HG03108 (cell line): ENCODE results near the gene ADK.

ENCODE experiments used
- ATAC-seq: cut with Tn5 transposase; IDR thresholded peaks from one replicate; pipeline ENCODE4 v1.9.1; 2021; ENCODE audit warnings: moderate library complexity; ENCODE audit not compliant: unreplicated experiment

The ADK gene

DNA sequence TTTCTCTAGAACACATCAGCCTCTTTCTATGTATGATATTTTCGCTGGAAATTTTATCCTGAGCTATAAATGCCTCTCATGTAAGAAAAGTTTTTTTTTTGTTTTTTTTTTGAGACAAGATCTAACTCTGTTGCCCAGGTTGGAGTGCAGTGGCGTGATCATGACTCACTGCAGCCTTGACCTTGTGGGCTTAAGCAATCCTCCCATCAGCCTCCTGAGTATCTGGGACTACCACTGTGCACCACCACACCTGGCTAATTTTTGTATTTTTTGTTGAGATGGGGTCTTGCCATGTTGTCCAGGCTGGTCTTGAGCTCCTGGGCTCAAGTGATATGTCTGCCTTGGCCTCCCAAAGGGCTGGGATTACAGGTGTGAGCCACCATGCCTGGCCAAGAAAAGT, 80.4 kb downstream of the ADK start:
- ATAC-seq, result no peak

DNA sequence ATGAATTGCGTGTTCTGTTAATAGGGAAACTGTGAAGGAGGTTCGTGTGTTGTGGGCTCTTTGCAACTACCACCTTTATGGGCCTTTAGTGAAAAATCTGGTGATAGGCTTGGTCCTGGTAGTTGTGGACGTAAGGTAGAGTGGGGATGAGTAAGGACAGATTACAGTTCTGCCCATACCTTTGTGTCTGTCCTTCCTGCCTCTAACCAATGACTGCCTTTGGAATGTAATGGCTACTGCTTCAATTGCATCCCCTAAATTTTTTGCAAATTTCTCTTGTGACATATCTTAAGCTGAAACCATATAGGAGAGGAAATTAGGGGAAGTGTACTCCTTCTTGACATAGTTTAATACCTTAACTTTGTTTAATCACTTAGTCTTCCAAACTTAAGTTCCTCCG, 82.3 kb downstream of the ADK start:
- no peak for ATAC-seq

DNA sequence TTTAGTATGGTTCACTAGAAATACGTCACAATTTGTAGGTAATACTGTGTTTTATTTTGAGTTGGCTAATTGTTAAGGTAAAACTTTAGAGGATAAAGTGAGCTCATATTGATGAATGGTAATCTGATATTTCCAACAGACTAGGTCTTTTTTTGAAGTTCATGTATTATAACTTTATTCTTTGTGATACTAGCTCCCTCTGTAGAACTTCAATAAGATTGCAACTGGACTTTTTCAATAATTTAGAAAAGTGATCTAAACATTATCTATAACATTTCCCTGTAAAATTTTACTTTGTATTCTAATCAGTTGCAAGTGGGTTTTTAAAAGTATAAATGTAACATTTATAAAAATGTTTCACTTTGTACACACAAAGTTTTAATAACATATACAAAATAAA, 83.5 kb downstream of the ADK start:
- ATAC-seq, result no peak

DNA sequence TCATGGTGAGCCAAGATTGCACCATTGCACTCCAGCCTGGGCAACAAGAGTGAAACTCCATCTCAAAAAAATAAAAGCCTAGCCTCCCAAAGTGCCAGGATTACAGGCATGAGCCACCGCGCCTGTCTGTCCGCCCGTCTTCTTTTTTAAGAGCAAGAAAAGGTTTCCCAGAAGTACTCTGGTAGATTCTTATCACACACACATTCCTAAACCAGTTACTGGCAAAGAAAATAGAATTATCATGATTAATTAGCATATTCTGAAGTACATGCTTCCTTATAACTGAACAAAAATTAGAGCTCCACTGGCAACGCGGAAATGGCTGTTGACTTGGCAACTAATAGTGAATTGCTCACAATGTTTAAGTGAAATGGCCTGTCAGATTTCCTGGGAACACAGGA, 87.0 kb downstream of the ADK start:
- no peak for ATAC-seq

DNA sequence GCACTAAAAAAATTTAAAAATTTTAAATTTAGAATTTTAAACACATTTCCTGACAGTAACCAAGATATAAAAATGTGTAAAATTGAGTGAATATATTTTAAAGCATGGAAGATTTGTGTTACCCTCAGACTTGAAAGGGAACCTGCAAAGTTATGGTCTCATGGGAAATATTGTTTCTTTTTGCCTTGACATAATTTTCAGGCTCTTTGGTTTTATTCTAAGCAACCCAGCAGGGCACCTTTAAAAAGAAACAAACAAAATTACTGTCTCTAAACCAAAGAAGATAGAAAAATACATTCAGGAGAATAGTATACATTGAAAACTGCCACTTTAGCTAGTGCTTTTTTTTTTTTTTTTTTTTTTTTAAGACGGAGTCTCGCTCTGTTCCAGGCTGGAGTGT, 87.5 kb downstream of the ADK start:
- no peak for ATAC-seq

GRCh38 chr10:74243067-74243466, 92.0 kb downstream of the ADK start:
- no peak for ATAC-seq

GRCh38 chr10:74244097-74244685, 93.2 kb downstream of the ADK start:
- no peak for ATAC-seq

DNA sequence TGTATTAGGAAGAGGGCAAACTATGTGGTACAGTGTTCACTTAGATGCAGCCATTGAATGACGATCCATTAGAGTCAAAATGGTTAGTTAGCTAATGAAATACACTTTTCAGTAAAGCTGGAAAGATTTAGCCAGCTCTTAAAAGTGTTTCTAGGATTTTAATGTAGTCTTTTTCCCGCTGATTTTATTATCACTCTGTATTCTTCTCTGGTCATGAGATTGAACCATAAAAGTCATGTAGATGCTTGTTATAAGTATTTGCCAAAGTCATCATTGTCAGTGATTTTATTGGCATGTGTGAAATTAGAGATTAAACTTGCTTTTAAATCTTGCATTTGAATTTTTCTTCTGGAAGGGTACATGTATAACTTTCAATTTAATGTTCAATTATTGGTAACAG, 93.8 kb downstream of the ADK start:
- ATAC-seq, result no peak

DNA sequence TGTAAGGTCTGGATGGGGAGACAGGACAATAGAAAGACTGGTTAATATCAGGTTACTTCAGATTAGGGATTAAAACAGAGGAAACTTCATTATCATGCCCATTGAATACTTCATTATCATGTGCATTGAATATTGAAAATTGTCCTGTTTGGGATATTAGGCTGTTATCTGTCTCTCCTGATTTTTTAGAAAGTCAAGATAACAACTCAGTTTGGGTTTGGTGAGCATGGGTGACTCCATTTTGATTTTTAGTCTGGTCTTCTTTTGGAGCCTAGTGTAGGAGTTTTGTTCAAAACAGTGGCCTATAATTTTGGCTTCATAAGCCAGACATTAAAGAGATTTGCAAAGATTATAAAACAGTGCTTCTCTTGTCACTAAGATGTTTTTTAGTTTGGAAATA, 95.5 kb downstream of the ADK start:
- ATAC-seq, result no peak

GRCh38 chr10:74249865-74250264, 98.8 kb downstream of the ADK start:
- no peak for ATAC-seq

- no peak for ATAC-seq
These were observed 104.2 kb downstream of the ADK start for GRCh38 chr10:74255214-74255613.

- ATAC-seq, result no peak
These were observed 104.9 kb downstream of the ADK start for GRCh38 chr10:74255888-74256357.

DNA sequence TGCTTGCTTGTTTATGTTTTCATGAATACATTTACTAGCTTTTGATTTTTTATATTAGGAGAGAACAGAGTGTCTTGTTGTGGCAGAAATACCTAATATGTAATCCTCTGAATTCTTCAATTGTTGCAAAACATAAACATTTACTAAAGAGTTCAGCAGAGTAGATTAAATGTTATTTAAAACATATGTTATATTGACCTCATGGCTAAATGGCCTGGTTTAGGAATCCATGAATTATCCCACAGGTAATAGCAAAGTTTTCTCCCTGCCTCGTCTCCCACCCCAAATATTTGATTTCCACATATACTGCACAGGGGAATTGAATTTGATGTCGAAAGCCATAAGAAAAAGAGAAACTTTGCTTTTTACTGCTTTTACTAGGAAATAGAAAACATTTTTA, 111.8 kb downstream of the ADK start:
- no peak for ATAC-seq

DNA sequence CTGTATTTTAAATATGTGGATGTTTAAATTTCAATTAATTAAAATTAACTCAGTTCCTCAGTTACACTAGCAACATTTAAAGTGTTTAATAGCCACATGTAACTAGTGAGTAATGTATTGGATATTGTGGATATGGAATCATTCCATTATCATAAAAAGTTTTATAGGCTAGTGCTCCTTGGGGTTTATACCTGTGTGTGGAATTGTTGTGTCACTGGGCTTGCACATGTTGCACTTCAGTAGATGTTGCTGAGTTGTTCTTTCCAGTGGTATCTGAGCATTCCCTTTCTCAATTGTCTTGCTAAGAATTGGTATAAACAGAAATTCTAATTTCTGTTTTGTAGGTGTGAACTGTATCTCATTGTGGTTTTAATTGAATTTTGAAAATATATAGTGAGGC, 113.0 kb downstream of the ADK start:
- ATAC-seq, result no peak

DNA sequence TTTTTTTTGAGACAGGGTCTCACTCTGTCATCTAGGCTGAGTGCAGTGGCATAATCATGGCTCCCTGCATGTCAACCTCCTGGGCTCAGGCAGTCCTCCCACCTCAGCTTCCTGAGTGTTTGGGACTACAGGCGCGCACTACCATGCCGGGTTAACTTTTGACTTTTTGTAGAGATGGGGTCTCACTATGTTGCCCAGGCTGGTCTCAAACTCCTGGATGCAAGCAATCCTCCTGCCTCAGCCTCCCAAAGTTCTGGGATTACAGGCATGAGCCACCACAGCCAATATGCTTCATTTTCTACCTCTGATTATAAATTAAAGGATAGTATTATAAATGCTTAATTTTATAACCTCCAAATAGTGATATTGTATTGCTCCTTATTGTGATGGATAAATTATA, 121.3 kb downstream of the ADK start:
- no peak for ATAC-seq

GRCh38 chr10:74275755-74276290, 124.8 kb downstream of the ADK start:
- no peak for ATAC-seq

GRCh38 chr10:74276416-74276815, 125.4 kb downstream of the ADK start:
- ATAC-seq, result no peak

- no peak for ATAC-seq
These were observed 131.3 kb downstream of the ADK start for GRCh38 chr10:74282151-74282847.

- ATAC-seq, result no peak
These were observed 131.8 kb downstream of the ADK start for GRCh38 chr10:74282848-74283210.

- ATAC-seq, result no peak
These were observed 138.2 kb downstream of the ADK start for GRCh38 chr10:74289188-74289587.

DNA sequence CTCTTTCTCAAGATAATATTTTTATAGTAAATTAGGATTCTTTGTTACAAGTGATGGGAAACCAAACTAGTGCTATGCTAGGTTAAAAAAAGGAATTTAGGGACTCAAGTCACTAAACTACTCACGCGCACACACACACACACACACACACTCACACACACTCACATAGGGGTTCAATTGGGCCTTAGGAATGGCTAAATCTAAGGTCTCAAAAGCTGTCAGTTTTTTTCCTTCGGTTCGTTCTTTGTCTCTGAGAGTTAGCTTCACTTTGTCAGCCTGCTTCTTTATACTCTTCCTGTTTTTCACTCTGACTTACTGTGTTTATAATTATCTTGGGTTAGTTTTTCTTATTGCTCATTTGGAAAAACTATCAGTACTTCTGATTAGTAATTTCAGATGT, 138.9 kb downstream of the ADK start:
- no peak for ATAC-seq

DNA sequence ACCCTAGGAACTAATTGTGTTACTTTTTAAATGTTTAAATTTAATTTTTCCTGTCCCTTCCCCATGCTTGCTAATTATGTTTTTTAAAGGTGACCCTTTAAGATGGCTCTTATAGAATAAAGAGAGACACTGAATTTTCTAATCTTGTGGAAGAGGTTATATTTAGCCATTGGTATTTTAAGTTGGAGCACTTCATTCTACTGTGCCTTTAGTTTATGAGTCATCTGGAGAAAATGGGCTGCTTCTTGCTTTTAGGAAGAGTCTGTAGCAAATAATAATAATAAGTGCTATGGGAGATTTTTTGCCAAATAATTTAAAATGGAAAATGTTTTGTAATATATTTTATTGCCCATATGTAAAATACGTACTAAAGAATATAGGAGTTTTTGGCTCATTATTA, 139.7 kb downstream of the ADK start:
- no peak for ATAC-seq
